Large intestine (tissue), 3 donors: ENCODE results near the gene FBP1. TPM values are rescaled to one million over a fixed set of nuclear protein-coding genes. Genes with fewer than 3 reads are reported as not detected.
"Not testable (repeated sequence)": the region's sequence is repeated elsewhere in the genome, so short reads cannot be mapped to it uniquely, and the experiment has no call there.

Experiments used
- DNase-seq, 2 donors: peaks; one replicate each; pipeline versions ENCODE4 v3.0.0 to v3.0.0-alpha.2; 2013
- H3K27ac ChIP-seq: one replicate; pipeline ENCODE4 v1.5.1; 2013; ENCODE audit warnings: low read length
- H3K27me3 ChIP-seq: 2 replicates; pipeline ENCODE4 v1.6.1; 2013; ENCODE audit warnings: low read length; ENCODE audit not compliant: control insufficient read depth, insufficient read depth
- H3K36me3 ChIP-seq: 2 replicates; pipeline ENCODE4 v1.6.1; 2013; ENCODE audit warnings: low read length; ENCODE audit not compliant: control insufficient read depth, insufficient read depth
- H3K4me1 ChIP-seq: one replicate; pipeline ENCODE4 v1.6.1; 2013; ENCODE audit warnings: low read length; ENCODE audit not compliant: control insufficient read depth, insufficient read depth
- H3K4me3 ChIP-seq: one replicate; pipeline ENCODE4 v1.5.1; 2013; ENCODE audit warnings: low read length
- H3K9me3 ChIP-seq: one replicate; pipeline ENCODE4 v1.6.1; 2013; ENCODE audit warnings: mild to moderate bottlenecking, low read depth, low read length, moderate library complexity; ENCODE audit not compliant: control insufficient read depth
- WGBS: methylation state at CpG from one replicate; pipeline ENCODE4 v1.1.5; 2013; ENCODE audit warnings: low lambda C conversion rate; ENCODE audit not compliant: insufficient coverage; 5-methylcytosine and 5-hydroxymethylcytosine counted together
- polyA plus RNA-seq: library from polyadenylated mRNA; unstranded; fragments of 120-200 nt; gene quantifications from one replicate; pipeline ENCODE4 v1.2.1, GENCODE V29; 2013

FBP1 gene
- polyA plus RNA-seq, 1 donor: 259 TPM

- WGBS: 100% methylated on average over 2 of the region's 4 CpGs
Measured at GRCh38 chr9:94586316-94586715, 53.0 kb downstream of the FBP1 start.

GRCh38 chr9:94584555-94584954, 54.8 kb downstream of the FBP1 start:
- no peak overlapping the region for H3K27ac ChIP-seq
- H3K27me3 ChIP-seq: no peaks in the 10 kb centered on the region
- no peak overlapping the region for H3K4me3 ChIP-seq
- H3K9me3 ChIP-seq: no peaks in the 10 kb centered on the region
- WGBS: no CpG with 5 or more reads among the region's 6 CpGs
- no peak for DNase-seq
- no peaks in the 10 kb centered on the region for H3K36me3 ChIP-seq
- no peaks in the 10 kb centered on the region for H3K4me1 ChIP-seq

More at GRCh38 chr9:94586316-94586715, 53.0 kb downstream of the FBP1 start:
- Histone ChIP-seq H3K4me1 (no peaks in the 10 kb centered on the region), H3K9me3 (no peaks in the 10 kb centered on the region), H3K27me3 (no peaks in the 10 kb centered on the region), H3K4me3 (no peak overlapping the region), H3K27ac (no peak overlapping the region), H3K36me3 (no peaks in the 10 kb centered on the region)
- peak in 1 of 2 donors; percentile 35 for DNase-seq

- Histone ChIP-seq H3K4me1 (peaks cover 5% of the 10 kb centered on the region), H3K36me3 (no peaks in the 10 kb centered on the region), H3K27ac (no peak overlapping the region), H3K9me3 (no peaks in the 10 kb centered on the region), H3K27me3 (no peaks in the 10 kb centered on the region), H3K4me3 (no peak overlapping the region)
- 100% methylated on average over 1 of the region's 5 CpGs for WGBS
- no peak for DNase-seq
Measured at GRCh38 chr9:94581728-94582127, 57.6 kb downstream of the FBP1 start.

GRCh38 chr9:94577571-94577970, 61.7 kb downstream of the FBP1 start:
- H3K9me3 ChIP-seq: no peaks in the 10 kb centered on the region
- DNase-seq: no peak

GRCh38 chr9:94577036-94577435, 62.3 kb downstream of the FBP1 start:
- Histone ChIP-seq H3K9me3 (no peaks in the 10 kb centered on the region), H3K27ac (no peak overlapping the region), H3K4me3 (no peak overlapping the region), H3K4me1 (peaks cover 5% of the 10 kb centered on the region), H3K36me3 (no peaks in the 10 kb centered on the region), H3K27me3 (no peaks in the 10 kb centered on the region)
- whole genome bisulfite sequencing: no CpG with 5 or more reads among the region's 1 CpG
- DNase-seq: peak in 1 of 2 donors; percentile 48

More at GRCh38 chr9:94577571-94577970, 61.7 kb downstream of the FBP1 start:
- Histone ChIP-seq H3K27ac (no peak overlapping the region), H3K27me3 (no peaks in the 10 kb centered on the region), H3K4me1 (peaks cover 5% of the 10 kb centered on the region), H3K4me3 (no peak overlapping the region), H3K36me3 (no peaks in the 10 kb centered on the region)
- 60% methylated on average over 2 of the region's 2 CpGs for WGBS

GRCh38 chr9:94576131-94576530, 63.2 kb downstream of the FBP1 start:
- no peak for DNase-seq
- Histone ChIP-seq H3K4me1 (peaks cover 5% of the 10 kb centered on the region), H3K9me3 (no peaks in the 10 kb centered on the region), H3K27ac (no peak overlapping the region), H3K4me3 (no peak overlapping the region), H3K36me3 (no peaks in the 10 kb centered on the region), H3K27me3 (no peaks in the 10 kb centered on the region)
- no CpG with 5 or more reads among the region's 2 CpGs for WGBS

- no peak for DNase-seq
- Histone ChIP-seq H3K27me3 (no peaks in the 10 kb centered on the region), H3K4me3 (no peak overlapping the region), H3K4me1 (no peaks in the 10 kb centered on the region), H3K27ac (no peak overlapping the region), H3K36me3 (no peaks in the 10 kb centered on the region), H3K9me3 (no peaks in the 10 kb centered on the region)
- no CpG with 5 or more reads among the region's 17 CpGs for WGBS
Measured at GRCh38 chr9:94568972-94569712, 70.2 kb downstream of the FBP1 start.

GRCh38 chr9:94568250-94568889, 70.9 kb downstream of the FBP1 start:
- DNase-seq: no peak
- Histone ChIP-seq H3K4me3 (no peak overlapping the region), H3K9me3 (no peaks in the 10 kb centered on the region), H3K27ac (no peak overlapping the region), H3K27me3 (no peaks in the 10 kb centered on the region), H3K4me1 (no peaks in the 10 kb centered on the region), H3K36me3 (no peaks in the 10 kb centered on the region)
- no CpG with 5 or more reads among the region's 3 CpGs for WGBS

GRCh38 chr9:94567271-94567670, 72.0 kb downstream of the FBP1 start:
- no peaks in the 10 kb centered on the region for H3K36me3 ChIP-seq
- WGBS: no CpG with 5 or more reads among the region's 2 CpGs
- no peaks in the 10 kb centered on the region for H3K4me1 ChIP-seq
- H3K9me3 ChIP-seq: no peaks in the 10 kb centered on the region
- H3K27ac ChIP-seq: no peak overlapping the region
- H3K27me3 ChIP-seq: no peaks in the 10 kb centered on the region
- DNase-seq: no peak
- H3K4me3 ChIP-seq: no peak overlapping the region

- H3K27me3 ChIP-seq: no peaks in the 10 kb centered on the region
- no peak for DNase-seq
- H3K4me3 ChIP-seq: no peak overlapping the region
- H3K27ac ChIP-seq: no peak overlapping the region
- H3K9me3 ChIP-seq: no peaks in the 10 kb centered on the region
- H3K36me3 ChIP-seq: no peaks in the 10 kb centered on the region
- no peaks in the 10 kb centered on the region for H3K4me1 ChIP-seq
Measured at GRCh38 chr9:94566550-94566949, 72.8 kb downstream of the FBP1 start.

GRCh38 chr9:94564279-94564678, 75.0 kb downstream of the FBP1 start:
- H3K4me3 ChIP-seq, H3K36me3 ChIP-seq, H3K27me3 ChIP-seq, H3K9me3 ChIP-seq, H3K4me1 ChIP-seq, DNase-seq, H3K27ac ChIP-seq: not testable (repeated sequence)
- WGBS: no CpG with 5 or more reads among the region's 3 CpGs
